ENCODE results near the gene MRTFA. TPM values are rescaled to one million over a fixed set of nuclear protein-coding genes. Genes with fewer than 3 reads are reported as not detected.

Gene MRTFA
- total RNA-seq, 4 donors from 2014 or later: 16.5 to 57.8 (median 48.9) TPM

DNA sequence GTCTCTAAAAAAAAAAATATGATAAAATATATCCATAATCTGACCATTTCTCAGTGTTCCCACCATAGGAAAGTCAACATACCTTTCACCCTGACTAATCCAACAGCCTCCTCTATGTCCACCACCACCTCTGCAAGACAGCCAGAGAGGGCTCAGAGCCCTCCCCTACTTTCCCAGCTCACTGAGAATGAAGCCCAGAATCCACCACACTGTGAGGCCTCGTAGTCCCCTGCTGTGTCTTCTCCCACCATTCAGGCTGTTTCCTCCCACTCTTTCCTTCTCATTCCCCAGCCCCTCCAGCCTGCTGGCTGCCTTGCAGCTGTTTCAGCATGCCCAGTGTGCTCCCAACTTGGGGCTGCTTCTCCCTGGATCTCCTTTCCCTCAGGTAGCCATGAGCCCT lies 239.1 kb downstream of the MRTFA start:
- TF ChIP-seq, protein P1, sequence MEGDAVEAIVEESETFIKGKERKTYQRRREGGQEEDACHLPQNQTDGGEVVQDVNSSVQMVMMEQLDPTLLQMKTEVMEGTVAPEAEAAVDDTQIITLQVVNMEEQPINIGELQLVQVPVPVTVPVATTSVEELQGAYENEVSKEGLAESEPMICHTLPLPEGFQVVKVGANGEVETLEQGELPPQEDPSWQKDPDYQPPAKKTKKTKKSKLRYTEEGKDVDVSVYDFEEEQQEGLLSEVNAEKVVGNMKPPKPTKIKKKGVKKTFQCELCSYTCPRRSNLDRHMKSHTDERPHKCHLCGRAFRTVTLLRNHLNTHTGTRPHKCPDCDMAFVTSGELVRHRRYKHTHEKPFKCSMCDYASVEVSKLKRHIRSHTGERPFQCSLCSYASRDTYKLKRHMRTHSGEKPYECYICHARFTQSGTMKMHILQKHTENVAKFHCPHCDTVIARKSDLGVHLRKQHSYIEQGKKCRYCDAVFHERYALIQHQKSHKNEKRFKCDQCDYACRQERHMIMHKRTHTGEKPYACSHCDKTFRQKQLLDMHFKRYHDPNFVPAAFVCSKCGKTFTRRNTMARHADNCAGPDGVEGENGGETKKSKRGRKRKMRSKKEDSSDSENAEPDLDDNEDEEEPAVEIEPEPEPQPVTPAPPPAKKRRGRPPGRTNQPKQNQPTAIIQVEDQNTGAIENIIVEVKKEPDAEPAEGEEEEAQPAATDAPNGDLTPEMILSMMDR (IDR thresholded peaks at IDR 0.05; ENCODE audit: low read depth): no peak

GRCh38 chr22:40396882-40397281 lies 239.6 kb downstream of the MRTFA start:
- TF ChIP-seq, protein P1 (IDR thresholded peaks at IDR 0.05; ENCODE audit: low read depth): no peak

GRCh38 chr22:40395607-40396006 lies 240.9 kb downstream of the MRTFA start:
- TF ChIP-seq, protein P1 (IDR thresholded peaks at IDR 0.05; ENCODE audit: low read depth): no peak

DNA sequence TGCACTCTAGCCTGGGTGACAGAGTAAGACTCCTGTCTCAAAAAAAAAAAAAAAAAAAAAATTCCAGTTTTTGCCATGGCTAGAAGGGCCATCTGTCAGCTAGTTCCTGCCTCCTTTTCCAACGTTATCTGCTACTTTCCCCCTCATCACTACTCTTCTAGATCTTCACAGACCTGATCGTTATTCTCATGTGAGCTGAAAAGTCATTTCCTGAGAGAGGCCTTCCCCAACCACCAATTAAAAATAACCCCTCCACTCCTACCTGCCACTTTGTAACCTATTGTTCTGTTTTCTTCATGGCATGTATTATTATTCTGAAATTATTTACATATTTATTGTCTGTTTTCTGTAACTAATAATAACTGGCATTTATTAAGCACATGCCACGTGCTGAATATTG lies 241.9 kb downstream of the MRTFA start:
- TF ChIP-seq, protein P1 (IDR thresholded peaks at IDR 0.05; ENCODE audit: low read depth): no peak

DNA sequence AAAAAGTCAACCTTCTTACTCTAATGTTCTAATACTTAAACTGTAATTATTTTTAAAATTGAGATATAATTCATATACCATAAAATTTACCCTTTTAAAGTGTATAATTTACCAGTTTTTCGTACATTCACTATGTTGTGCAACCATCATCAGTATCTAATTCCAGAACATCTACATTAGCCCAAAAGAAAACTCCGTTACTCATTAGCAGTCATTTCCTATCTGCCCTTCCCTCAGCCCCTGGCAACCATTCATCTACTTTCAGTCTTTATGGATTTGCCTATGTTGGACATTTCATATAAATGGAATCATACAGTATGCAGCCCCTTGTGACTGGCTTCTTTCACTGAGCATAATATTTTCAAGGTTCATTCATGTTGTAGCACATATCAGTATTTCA lies 243.9 kb downstream of the MRTFA start:
- TF ChIP-seq, protein P1 (IDR thresholded peaks at IDR 0.05; ENCODE audit: low read depth): no peak

- TF ChIP-seq, protein P1 (IDR thresholded peaks at IDR 0.05; ENCODE audit: low read depth): no peak
Observed at GRCh38 chr22:40391417-40391816, 245.1 kb downstream of the MRTFA start.

- TF ChIP-seq, protein P1 (IDR thresholded peaks at IDR 0.05; ENCODE audit: low read depth): no peak
Observed at GRCh38 chr22:40388231-40388630, 248.3 kb downstream of the MRTFA start.

All from subcutaneous adipose tissue (tissue), 4 donors.